ENCODE data around the gene ANKRD17. TPM values are rescaled to one million over a fixed set of nuclear protein-coding genes. Genes with fewer than 3 reads are reported as not detected.
A peak's percentile ranks its signal among the peaks of the same experiment; 100 is the strongest.

ANKRD17 gene
- total and polyA plus RNA-seq, 9 of the 15 experiments (the other 6 are each of a cell fraction or from before 2014, with no cell fraction given): 25.5 to 86.9 (median 52.2) TPM

- H3K27me3 ChIP-seq (ENCODE audit: control insufficient read depth in 2 of 2, insufficient read depth in 2 of 2, low read length in 2 of 2): no peaks in the 10 kb centered on the region
- 100% methylated on average over 1 of the region's 1 CpG for WGBS (ENCODE audit: insufficient coverage, low coverage, missing lambda C conversion rate)
- H3K36me3 ChIP-seq (ENCODE audit: control insufficient read depth, insufficient read depth, low read length): peaks cover 61% of the 10 kb centered on the region
- H2AFZ ChIP-seq (ENCODE audit: low read depth, low read length): no peak overlapping the region
- ATAC-seq: peak; percentile 14; the same call in 2 of the 3 replicates
- intact Hi-C loops (cut with micrococcal nuclease) (no loop called here), in situ Hi-C loops (cut with MboI) (no loop called here)
- H3K9me3 ChIP-seq (replicated peaks; ENCODE audit: control insufficient read depth, insufficient read depth, low read depth, low read length): no peaks in the 10 kb centered on the region
- H3K4me1 ChIP-seq (replicated peaks in 1 of 2; ENCODE audit: control insufficient read depth in 2 of 2, insufficient read depth in 2 of 2, low read length in 2 of 2): no peaks in the 10 kb centered on the region; a peak in 1 of 5 replicates
- H3K79me2 ChIP-seq (ENCODE audit: control insufficient read depth, insufficient read depth, low read length): peaks cover 98% of the 10 kb centered on the region
- peak overlapping the region; percentile 40; the same call in 1 of the 3 replicates for H3K27ac ChIP-seq (ENCODE audit: extremely low read depth, low read depth, low read length)
- H3K9ac ChIP-seq (ENCODE audit: insufficient read depth in 1 of 2, low read depth in 2 of 2, low read length in 2 of 2): no peak overlapping the region
- ChIA-PET POLR2A (interaction anchor here (0.9 to 1.0 kb wide), 2 partner anchors 10 to 14 kb away, joined by 3 to 4 read pairs; no protein-coding TSS in a partner anchor), CTCF (ENCODE audit: low intra/inter-chr PET ratio) (no interaction called here)
- peak; percentile 62 for FAIRE-seq
- no TSS peak for BruUV-seq (replicated peaks)
- no peak overlapping the region for H3K4me2 ChIP-seq (ENCODE audit: insufficient read depth, low read length)
- H3K9me1 ChIP-seq (ENCODE audit: control insufficient read depth, insufficient read depth, low read length): no peaks in the 10 kb centered on the region
- H4K20me1 ChIP-seq (replicated peaks; ENCODE audit: control insufficient read depth, insufficient read depth, low read length): no peaks in the 10 kb centered on the region
- DNase-seq (ENCODE audit: extremely low read depth in 1 of 4, low spot score in 3 of 4): no peak
- no peak overlapping the region for H3K4me3 ChIP-seq
- no peak for TF ChIP-seq ZNF311 (CRISPR knock-in tag; IDR thresholded peaks at IDR 0.05)
- TF ChIP-seq MAFG (tag; conservative IDR thresholded peaks at IDR 0.05): peak; percentile 79
- TF ChIP-seq ATF2 (CRISPR knock-in tag; IDR thresholded peaks at IDR 0.05): no peak
- TF ChIP-seq MECOM (CRISPR knock-in tag; IDR thresholded peaks at IDR 0.05): no peak
- no peak for TF ChIP-seq ZBTB12 (CRISPR knock-in tag; IDR thresholded peaks at IDR 0.05)
- TF ChIP-seq MGA (IDR thresholded peaks at IDR 0.05): no peak
- peak; percentile 94 for TF ChIP-seq ZNF316 (IDR thresholded peaks at IDR 0.05)
Measured at GRCh38 chr4:73212982-73213730, 45.4 kb downstream of the ANKRD17 start.
